Limb (tissue), 2 donors: ENCODE results near the gene PKN1.
A peak's percentile ranks its signal among the peaks of the same experiment; 100 is the strongest.
"Not testable (repeated sequence)": the region's sequence is repeated elsewhere in the genome, so short reads cannot be mapped to it uniquely, and the experiment has no call there.

Experiments
- DNase-seq, 2 donors: peaks; one replicate each; pipeline ENCODE4 v3.0.0-alpha.2; 2016; ENCODE audit errors: extremely low spot score in 2 of 2

The PKN1 gene

GRCh38 chr19:14462401-14462800 is 29.3 kb downstream of the PKN1 start:
- DNase-seq, result not testable (repeated sequence)

- no peak for DNase-seq
Observed at GRCh38 chr19:14463747-14464146, 30.6 kb downstream of the PKN1 start.

DNA sequence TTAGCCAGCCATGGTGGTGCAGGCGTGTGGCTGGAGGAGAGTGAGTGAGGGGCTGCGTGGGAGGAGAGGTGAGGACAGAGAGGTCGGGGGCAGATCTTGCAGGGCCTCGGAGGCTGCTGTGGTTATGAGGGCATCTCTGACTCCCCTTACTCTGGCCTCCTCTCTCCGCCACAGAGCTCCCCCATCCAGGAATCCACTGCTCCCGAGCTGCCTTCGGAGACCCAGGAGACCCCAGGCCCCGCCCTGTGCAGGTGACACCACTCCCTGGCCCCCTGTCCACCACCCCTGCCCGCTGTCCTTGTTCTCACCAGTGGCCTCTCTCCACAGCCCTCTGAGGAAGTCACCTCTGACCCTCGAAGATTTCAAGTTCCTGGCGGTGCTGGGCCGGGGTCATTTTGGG is 34.3 kb downstream of the PKN1 start:
- DNase-seq, result no peak

- no peak for DNase-seq
Observed at GRCh38 chr19:14467816-14468215, 34.7 kb downstream of the PKN1 start.

DNA sequence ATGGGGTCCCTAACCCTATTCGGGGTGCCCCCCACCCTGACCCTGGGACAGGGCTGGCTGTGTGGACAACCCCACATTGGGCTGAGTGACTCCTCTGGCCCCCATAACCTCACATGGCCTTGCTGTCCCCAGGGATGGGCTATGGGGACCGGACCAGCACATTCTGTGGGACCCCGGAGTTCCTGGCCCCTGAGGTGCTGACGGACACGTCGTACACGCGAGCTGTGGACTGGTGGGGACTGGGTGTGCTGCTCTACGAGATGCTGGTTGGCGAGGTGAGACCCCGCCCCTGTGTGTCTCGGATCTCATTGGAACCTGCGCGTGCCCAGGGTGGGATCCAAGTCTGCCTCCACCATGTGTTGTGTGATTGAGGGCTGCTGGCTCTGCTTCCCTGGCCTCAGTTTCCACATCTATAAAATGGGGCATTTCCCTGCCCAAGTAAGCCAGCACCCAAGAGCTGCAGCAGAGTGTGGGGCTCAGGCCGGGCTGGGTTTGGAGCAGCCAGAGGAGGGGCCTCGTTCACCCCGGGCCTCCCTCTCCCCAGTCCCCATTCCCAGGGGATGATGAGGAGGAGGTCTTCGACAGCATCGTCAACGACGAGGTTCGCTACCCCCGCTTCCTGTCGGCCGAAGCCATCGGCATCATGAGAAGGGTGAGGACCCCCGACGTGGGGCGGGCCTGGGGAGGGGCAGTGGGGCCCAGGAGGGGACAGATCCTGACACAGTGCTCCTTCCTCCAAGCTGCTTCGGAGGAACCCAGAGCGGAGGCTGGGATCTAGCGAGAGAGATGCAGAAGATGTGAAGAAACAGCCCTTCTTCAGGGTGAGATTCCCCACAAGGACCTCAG is 37.1 kb downstream of the PKN1 start:
- no peak for DNase-seq

GRCh38 chr19:14471436-14472187 is 38.5 kb downstream of the PKN1 start:
- DNase-seq, result no peak

GRCh38 chr19:14472202-14472938 is 39.3 kb downstream of the PKN1 start:
- peak; percentile 38 to 89 for DNase-seq

DNA sequence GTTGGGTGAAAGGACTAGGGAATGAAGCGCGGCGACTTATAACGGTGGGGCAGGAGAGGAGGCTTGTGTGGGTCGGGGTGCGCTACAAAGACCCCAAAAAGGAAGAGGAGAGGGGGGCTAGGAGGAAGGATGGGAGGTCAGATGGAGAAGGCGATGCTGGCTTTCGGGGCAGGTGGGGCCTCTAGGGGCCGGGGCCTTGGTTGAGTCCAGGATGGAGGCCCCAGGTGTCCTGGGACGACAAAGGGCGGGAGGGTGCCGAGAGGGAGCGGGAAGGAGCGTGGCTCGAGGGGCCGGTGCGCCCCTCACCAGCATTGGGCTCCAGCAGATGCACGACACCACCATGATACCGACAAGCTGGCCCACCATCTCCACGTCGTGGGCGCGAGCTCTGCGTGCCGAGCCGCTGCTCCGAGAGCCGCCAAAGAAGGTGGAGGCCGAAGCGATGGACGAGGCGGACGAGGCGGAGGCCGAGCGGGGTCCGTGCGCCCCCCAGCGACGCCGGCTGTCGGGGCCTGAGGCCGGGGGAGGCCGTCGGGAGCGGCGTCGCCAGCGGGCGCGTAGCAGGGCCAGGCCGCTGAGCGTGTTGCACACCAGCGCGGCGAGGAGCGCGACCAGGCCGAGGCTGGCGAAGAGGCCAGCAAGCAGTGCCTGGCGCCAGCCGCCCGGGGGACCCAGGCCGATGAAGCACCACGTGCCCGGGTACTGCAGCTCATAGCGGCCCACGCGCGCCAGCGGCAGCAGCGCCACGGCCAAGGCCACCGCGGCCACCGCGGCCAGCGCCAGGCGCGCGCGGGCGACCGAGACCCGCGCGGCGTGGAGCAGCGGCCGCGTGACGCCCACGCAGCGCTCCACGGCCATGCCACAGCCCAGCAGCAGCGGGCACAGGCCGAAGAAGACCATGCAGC is 40.2 kb downstream of the PKN1 start:
- DNase-seq, result peak in 1 of 2 donors; percentile 55

DNA sequence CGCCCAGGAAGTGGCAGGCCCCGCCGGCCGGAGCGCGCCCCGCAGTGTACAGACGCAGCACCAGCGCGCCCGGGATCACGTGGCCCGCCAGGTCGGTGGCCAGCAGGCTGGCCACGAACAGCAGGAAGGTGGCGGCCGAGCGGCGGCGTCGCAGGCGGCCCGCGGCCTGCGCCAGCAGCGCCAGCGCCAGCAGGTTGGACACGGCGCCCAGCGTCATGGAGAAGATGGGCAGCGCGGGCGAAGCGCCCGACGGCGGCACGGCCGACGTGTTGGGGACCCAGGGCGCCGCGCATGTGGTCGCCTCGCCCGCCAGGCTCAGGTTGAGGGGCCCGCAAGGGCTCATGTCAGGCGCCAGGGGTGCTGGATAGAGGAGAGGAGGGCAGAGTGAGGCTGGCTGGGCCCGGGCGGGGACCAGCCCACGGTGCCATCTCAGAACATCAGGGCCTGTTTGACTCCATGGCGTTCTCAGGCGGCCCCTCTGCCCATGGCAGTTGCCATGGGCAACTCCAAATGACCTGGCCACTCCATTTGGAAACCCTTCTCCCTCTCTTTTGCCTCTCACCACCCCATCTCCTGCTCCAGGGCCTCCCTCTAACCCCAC is 41.0 kb downstream of the PKN1 start:
- DNase-seq, result peak in 1 of 2 donors; percentile 47

DNA sequence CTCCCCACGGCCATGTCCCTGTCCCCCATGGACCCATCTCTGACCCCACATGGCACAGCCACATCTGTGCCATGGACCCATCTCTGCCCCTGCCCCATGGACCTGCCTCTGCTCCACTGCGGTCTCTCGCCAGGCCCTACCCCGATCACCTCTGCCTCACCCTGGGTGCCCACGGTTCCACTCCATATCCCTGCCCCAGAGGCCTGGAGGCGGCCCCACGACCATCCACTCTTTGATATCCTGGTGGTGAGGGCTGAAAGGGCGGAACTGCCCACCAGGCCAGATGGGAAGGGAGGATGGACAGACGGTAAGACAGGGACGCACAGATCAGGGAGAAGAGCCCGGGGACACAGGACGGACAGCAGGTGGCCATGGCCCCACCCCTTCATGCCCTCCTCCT is 41.7 kb downstream of the PKN1 start:
- no peak for DNase-seq

- DNase-seq, result no peak
Observed at GRCh38 chr19:14475251-14476073, 42.4 kb downstream of the PKN1 start, which contains the start of gene PTGER1. PTGER1 (minus strand) TSS chr19:14475354; CDS start chr19:14474320, 1,034 bp downstream.

DNA sequence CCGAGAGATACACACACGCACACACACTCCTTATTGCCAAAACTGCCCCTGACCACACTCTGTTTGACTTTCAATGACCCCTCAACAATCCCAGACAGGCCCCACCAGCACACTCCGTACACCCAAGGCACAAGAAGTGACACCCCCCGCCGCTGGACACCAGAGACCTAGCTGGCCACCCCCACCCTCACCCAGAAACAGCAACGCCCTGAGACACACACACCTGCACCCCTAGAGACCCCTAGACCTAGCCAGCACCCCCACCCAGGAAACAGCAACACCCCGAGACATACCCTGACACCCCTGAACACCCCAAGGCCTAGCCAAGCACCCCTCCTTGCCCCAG is 43.2 kb downstream of the PKN1 start:
- DNase-seq, result no peak

DNA sequence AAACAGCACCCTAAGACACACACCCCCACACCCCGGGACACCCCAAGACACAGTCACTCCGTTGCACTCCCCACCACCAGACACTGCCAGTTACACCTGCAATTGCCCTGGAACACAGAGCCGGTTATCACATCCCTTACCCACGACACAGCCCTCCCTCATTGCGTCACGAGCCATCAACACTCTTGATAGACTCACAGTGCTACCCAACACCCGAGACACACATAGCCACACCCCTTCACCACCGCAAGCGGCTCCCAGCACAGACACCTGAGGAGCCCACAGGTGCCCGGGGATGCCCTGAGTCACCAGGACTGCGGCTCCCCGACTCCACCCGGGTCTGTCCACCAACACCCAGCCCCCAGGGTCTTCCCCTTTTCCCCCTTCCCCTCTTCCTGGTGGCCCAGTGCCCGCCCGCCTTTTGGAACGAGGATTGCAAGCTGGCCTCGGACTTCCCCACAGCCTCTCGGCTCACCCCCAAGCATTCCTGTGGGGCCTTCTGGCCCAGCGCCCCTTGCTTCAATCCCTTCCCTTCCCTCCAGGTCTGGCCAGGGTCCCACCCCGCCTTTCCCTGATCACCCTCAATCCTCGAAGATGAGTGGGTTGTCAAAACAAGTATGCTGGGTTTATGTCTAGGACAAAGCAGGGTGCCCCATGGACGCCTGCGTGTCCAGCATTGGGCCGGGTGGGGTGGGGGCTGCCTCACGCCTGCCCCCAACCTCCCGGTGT is 43.7 kb downstream of the PKN1 start:
- DNase-seq, result peak in 1 of 2 donors; percentile 55

- DNase-seq, result peak; percentile 62 to 84
Observed at GRCh38 chr19:14477418-14478112, 44.5 kb downstream of the PKN1 start.

- DNase-seq, result no peak
Observed at GRCh38 chr19:14478113-14478545, 45.0 kb downstream of the PKN1 start.

DNA sequence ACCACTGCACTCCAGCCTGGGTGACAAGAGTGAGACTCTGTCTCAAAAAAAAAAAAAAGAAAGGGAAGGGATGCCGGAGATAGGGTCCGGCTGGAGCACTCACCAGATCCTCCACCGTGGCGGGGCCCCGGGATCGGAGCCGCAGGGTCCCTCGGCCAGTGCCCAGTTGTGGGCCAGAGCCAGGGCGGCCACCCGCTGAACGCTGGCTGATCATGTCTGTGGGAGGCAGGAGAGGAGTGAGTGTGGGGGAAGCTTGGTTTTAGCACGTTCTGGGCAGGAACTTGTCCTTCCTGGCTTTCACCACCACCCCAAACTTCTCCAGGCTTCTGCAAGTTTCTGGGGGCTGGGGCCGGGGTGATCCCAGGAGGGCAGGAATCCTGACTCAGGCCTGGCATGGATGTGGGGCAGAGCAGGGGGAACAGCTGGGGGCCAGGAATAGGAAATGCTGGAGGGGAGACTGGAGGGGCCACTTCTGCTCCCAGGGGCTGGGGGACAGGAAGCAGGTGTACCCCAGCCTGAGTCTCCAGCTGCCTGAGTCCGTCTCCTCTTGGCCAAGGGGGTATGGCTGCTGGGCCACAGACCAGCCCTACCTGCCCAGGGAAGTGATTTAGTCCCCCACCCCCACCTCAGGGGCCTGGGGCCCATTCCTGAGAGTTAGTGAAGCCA is 46.3 kb downstream of the PKN1 start:
- DNase-seq, result no peak

DNA sequence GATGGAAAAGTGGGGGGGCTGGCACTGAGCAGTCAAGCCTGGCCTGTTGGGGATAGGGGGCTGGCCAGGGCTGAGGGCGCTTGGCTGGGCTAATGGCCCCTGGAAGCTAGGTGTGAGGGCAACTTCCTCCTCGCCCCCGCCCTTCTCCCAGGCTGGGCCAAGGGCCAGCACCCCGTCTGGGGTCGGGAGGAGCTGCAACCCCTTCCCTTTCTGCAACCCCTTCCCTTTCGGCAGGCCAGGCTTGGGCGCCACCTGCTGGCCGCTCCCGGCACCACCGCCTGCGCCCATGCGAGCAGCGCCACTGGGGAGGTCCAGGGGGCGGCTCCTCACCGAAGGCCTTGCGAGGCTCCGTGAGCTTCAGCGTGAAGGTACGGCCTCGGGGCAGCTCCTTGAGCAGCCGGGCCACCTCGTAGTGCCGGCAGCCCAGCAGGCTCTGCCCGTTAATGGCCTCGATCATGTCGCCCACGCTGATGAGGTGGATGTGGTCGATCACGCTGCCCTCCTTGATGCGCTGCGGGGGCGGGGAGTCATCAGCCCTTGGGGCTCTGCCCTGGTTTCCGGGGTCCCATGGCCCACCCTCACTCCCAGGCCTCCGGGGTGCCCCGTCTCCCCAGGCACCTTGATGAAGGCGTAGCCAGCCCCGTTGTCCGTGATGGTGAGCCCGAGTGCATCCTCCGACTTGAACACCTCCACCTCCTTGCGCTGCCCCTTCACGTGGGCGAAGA is 47.0 kb downstream of the PKN1 start:
- peak in 1 of 2 donors; percentile 83 for DNase-seq
